Panc1 (cell line): ENCODE results near the gene LYRM4. TPM values are rescaled to one million over a fixed set of nuclear protein-coding genes. Genes with fewer than 3 reads are reported as not detected.

ENCODE experiments used
- ATAC-seq: fragments of 200-7000 bp; cut with Tn5 transposase; 2 replicates; pipeline ENCODE4 v1.9.1; 2020; ENCODE audit warnings: mild to moderate bottlenecking, moderate library complexity
- BruUV-seq: library from RNA; stranded (reverse); fragments of 400-500 nt; replicated peaks from 2 replicates; lab custom pipeline; 2021; lab: Mats Ljungman, UMichigan
- CTCF ChIA-PET: fragments of 300-600 bp; sonication (Branson Sonifier 250); formaldehyde crosslinking; loops from one replicate; lab custom pipeline; 2022; ENCODE audit warnings: antibody characterized with exemption; lab: Charles Lee
- POLR2A ChIA-PET: fragments of 300-600 bp; sonication (Branson Sonifier 250); formaldehyde crosslinking; loops from one replicate; lab custom pipeline; 2022; ENCODE audit warnings: antibody characterized with exemption; lab: Charles Lee
- DNase-seq: peaks from one replicate; pipeline ENCODE4 v3.0.0-alpha.2; 2010; ENCODE audit warnings: low read depth, low spot score
- H3K27ac ChIP-seq: 2 replicates; pipeline ENCODE4 v1.5.1; 2011; ENCODE audit warnings: mild to moderate bottlenecking, low read length, inconsistent platforms
- H3K27me3 ChIP-seq: fragments of 200-500 bp; sonication (Bioruptor generic); 2 replicates; pipeline ENCODE4 v1.6.0; 2014; ENCODE audit warnings: low read length, inconsistent platforms; ENCODE audit not compliant: control insufficient read depth, insufficient read depth
- H3K36me3 ChIP-seq: fragments of 200-500 bp; sonication (Bioruptor generic); 2 replicates; pipeline ENCODE4 v1.5.1; 2014; ENCODE audit warnings: inconsistent platforms, mild to moderate bottlenecking, low read length, moderate library complexity; ENCODE audit not compliant: control insufficient read depth, insufficient read depth
- H3K4me1 ChIP-seq: 2 replicates; pipeline ENCODE4 v1.5.1; 2011; ENCODE audit warnings: inconsistent platforms, mild to moderate bottlenecking, low read length, moderate library complexity; ENCODE audit not compliant: control insufficient read depth, insufficient read depth
- H3K4me3 ChIP-seq, 2 experiments: 2 replicates each; pipeline ENCODE4 v1.5.1; 2011 to 2012; ENCODE audit warnings: low read depth in 2 of 2, low read length in 2 of 2, mild to moderate bottlenecking in 2 of 2, inconsistent platforms in 1 of 2, moderate library complexity in 1 of 2
- H3K9me3 ChIP-seq: fragments of 200-500 bp; sonication (Bioruptor generic); 2 replicates; pipeline ENCODE4 v1.5.1; 2014; ENCODE audit warnings: low read depth, mild to moderate bottlenecking, inconsistent platforms, low read length, moderate library complexity; ENCODE audit not compliant: control insufficient read depth, insufficient read depth
- POLR2AphosphoS5 ChIP-seq: IDR thresholded peaks from 2 replicates; pipeline ENCODE4 v1.6.1; 2012; ENCODE audit warnings: mild to moderate bottlenecking, low read depth, low read length, moderate library complexity
- SIN3A ChIP-seq: IDR thresholded peaks from 2 replicates; pipeline ENCODE4 v1.6.1; 2012; ENCODE audit warnings: low read depth, mild to moderate bottlenecking, low read length, moderate library complexity, borderline replicate concordance; ENCODE audit not compliant: insufficient read depth
- TCF7L2 ChIP-seq: IDR thresholded peaks from 2 replicates; pipeline ENCODE4 v1.6.1; 2011; ENCODE audit warnings: mild to moderate bottlenecking, low read depth, low read length, inconsistent platforms
- in situ Hi-C: cut with HindIII; loops from 2 replicates; pipeline ENCODE4 v1.10.0; 2016; ENCODE audit warnings: low sequenced_read_pairs, low pct_unique_long_range_greater_than_20kb
- intact Hi-C: fragments of 100-400 bp; cut with micrococcal nuclease; formaldehyde crosslinking; loops from one replicate; pipeline ENCODE4 v1.10.0; 2022; ENCODE audit not compliant: unreplicated experiment
- total RNA-seq: library from RNA; stranded (reverse); gene quantifications from one replicate; pipeline ENCODE4 v1.2.1, GENCODE V29; 2021; ENCODE audit not compliant: unreplicated experiment
- TF ChIP-seq, protein P1 (sequence below), 2 experiments: IDR thresholded peaks; 2 replicates each; pipeline ENCODE4 v1.6.1; 2011 to 2012; ENCODE audit warnings: low read depth in 2 of 2, control low read depth in 1 of 2, low read length in 1 of 2, mild to moderate bottlenecking in 1 of 2, moderate library complexity in 1 of 2; ENCODE audit not compliant: insufficient read depth in 1 of 2
- TF ChIP-seq, protein P2 (sequence below): fragments of 450-650 bp; IDR thresholded peaks from 2 replicates; pipeline ENCODE4 v1.5.1; 2017; ENCODE audit warnings: mild to moderate bottlenecking

Gene LYRM4
- total RNA-seq, 1 experiment from 2014 or later: 27.4 TPM

DNA sequence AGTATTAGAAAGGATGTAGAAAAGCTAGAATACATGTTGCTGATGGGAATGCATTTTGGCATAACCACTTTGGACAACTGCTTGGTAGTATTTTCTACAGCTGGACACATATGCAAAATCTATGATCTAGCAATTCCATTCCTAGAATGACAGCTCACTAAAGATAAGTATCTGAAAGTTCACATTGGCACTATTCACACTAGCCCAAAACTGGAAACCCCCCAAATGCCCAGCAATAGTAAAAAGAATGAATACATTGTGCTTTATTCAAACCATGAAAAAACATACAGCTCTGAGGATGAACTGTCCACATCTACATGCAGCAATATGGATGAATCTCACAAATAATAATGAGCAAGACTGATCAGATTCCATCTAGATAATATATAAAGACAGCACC, 96.7 kb downstream of the LYRM4 start:
- DNase-seq (no peak), ATAC-seq (no peak)
- in situ Hi-C loops (no loop called here), intact Hi-C loops (no loop called here)
- ChIA-PET POLR2A (interaction anchor here (0.7 kb wide), 1 partner anchor 28 kb away, joined by 8 read pairs; no protein-coding TSS in a partner anchor), CTCF (interaction anchor here (0.6 kb wide), 1 partner anchor 86 kb away, joined by 5 read pairs; no protein-coding TSS in a partner anchor)
- no TSS peak for BruUV-seq
- no peaks in the 10 kb centered on the region for H3K4me1 ChIP-seq
- TF ChIP-seq TCF7L2: no peak
- no peak for TF ChIP-seq SIN3A
- TF ChIP-seq POLR2AphosphoS5: no peak
- TF ChIP-seq, protein P1, sequence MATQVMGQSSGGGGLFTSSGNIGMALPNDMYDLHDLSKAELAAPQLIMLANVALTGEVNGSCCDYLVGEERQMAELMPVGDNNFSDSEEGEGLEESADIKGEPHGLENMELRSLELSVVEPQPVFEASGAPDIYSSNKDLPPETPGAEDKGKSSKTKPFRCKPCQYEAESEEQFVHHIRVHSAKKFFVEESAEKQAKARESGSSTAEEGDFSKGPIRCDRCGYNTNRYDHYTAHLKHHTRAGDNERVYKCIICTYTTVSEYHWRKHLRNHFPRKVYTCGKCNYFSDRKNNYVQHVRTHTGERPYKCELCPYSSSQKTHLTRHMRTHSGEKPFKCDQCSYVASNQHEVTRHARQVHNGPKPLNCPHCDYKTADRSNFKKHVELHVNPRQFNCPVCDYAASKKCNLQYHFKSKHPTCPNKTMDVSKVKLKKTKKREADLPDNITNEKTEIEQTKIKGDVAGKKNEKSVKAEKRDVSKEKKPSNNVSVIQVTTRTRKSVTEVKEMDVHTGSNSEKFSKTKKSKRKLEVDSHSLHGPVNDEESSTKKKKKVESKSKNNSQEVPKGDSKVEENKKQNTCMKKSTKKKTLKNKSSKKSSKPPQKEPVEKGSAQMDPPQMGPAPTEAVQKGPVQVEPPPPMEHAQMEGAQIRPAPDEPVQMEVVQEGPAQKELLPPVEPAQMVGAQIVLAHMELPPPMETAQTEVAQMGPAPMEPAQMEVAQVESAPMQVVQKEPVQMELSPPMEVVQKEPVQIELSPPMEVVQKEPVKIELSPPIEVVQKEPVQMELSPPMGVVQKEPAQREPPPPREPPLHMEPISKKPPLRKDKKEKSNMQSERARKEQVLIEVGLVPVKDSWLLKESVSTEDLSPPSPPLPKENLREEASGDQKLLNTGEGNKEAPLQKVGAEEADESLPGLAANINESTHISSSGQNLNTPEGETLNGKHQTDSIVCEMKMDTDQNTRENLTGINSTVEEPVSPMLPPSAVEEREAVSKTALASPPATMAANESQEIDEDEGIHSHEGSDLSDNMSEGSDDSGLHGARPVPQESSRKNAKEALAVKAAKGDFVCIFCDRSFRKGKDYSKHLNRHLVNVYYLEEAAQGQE (IDR thresholded peaks at IDR 0.05; ENCODE audit: insufficient read depth in 1 of 2, low read depth in 2 of 2, low read length in 1 of 2): no peak
- TF ChIP-seq, protein P2, sequence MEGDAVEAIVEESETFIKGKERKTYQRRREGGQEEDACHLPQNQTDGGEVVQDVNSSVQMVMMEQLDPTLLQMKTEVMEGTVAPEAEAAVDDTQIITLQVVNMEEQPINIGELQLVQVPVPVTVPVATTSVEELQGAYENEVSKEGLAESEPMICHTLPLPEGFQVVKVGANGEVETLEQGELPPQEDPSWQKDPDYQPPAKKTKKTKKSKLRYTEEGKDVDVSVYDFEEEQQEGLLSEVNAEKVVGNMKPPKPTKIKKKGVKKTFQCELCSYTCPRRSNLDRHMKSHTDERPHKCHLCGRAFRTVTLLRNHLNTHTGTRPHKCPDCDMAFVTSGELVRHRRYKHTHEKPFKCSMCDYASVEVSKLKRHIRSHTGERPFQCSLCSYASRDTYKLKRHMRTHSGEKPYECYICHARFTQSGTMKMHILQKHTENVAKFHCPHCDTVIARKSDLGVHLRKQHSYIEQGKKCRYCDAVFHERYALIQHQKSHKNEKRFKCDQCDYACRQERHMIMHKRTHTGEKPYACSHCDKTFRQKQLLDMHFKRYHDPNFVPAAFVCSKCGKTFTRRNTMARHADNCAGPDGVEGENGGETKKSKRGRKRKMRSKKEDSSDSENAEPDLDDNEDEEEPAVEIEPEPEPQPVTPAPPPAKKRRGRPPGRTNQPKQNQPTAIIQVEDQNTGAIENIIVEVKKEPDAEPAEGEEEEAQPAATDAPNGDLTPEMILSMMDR: no peak
- H3K4me3 ChIP-seq: no peak overlapping the region
- H3K27ac ChIP-seq: no peak overlapping the region
- no peaks in the 10 kb centered on the region for H3K27me3 ChIP-seq
- no peaks in the 10 kb centered on the region for H3K36me3 ChIP-seq
- no peaks in the 10 kb centered on the region for H3K9me3 ChIP-seq

DNA sequence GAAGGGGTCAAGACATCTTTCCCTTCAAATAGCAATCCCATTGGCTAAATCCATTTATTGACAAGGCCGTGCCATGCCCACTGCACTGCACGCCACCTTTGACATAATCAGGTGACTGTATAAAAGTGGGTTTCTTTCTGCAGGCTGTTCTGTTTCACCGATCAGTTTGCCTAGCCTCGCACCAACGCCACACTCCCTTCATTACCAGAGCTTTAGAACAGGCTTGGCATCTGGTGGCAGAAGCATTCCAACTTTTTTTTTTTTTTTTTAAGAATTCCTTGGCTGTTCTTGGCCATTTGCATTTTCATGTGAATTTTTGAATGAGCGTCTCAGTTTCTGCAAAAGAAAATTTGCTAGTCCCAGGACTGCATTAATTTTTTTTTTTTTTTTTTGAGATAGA, 97.5 kb downstream of the LYRM4 start:
- intact Hi-C loops (no loop called here), in situ Hi-C loops (no loop called here)
- DNase-seq: no peak
- ChIA-PET POLR2A (no interaction called here), CTCF (no interaction called here)
- H3K27me3 ChIP-seq: no peaks in the 10 kb centered on the region
- no peak overlapping the region for H3K4me3 ChIP-seq
- H3K36me3 ChIP-seq: no peaks in the 10 kb centered on the region
- no peaks in the 10 kb centered on the region for H3K9me3 ChIP-seq
- H3K27ac ChIP-seq: no peak overlapping the region
- ATAC-seq: no peak
- no peak for TF ChIP-seq POLR2AphosphoS5
- TF ChIP-seq TCF7L2: no peak
- TF ChIP-seq, protein P1 (IDR thresholded peaks at IDR 0.05; ENCODE audit: insufficient read depth in 1 of 2, low read depth in 2 of 2, low read length in 1 of 2): no peak
- no peak for TF ChIP-seq SIN3A
- TF ChIP-seq, protein P2: no peak
- no peaks in the 10 kb centered on the region for H3K4me1 ChIP-seq
- BruUV-seq: no TSS peak
